Hepatocyte (in vitro differentiated cells): ENCODE data around the gene ZNF12.

Experiments
- CTCF ChIP-seq: fragments of 200-600 bp; sonication (generic); IDR thresholded peaks from 2 replicates; pipeline ENCODE4 v1.5.1; 2016; ENCODE audit warnings: antibody characterized with exemption, mild to moderate bottlenecking; ENCODE audit not compliant: poor library complexity
- EZH2phosphoT487 ChIP-seq: fragments of 200-600 bp; sonication (generic); IDR thresholded peaks from one replicate; pipeline ENCODE4 v1.6.1; 2018; ENCODE audit warnings: antibody characterized with exemption, mild to moderate bottlenecking, low read depth, moderate library complexity; ENCODE audit not compliant: unreplicated experiment, severe bottlenecking

GRCh38 chr7:6675807-6676405, 30.8 kb downstream of the ZNF12 start:
- TF ChIP-seq EZH2phosphoT487 (no peak), CTCF (no peak)
